ENCODE data around the gene LTA.

The LTA gene

DNA sequence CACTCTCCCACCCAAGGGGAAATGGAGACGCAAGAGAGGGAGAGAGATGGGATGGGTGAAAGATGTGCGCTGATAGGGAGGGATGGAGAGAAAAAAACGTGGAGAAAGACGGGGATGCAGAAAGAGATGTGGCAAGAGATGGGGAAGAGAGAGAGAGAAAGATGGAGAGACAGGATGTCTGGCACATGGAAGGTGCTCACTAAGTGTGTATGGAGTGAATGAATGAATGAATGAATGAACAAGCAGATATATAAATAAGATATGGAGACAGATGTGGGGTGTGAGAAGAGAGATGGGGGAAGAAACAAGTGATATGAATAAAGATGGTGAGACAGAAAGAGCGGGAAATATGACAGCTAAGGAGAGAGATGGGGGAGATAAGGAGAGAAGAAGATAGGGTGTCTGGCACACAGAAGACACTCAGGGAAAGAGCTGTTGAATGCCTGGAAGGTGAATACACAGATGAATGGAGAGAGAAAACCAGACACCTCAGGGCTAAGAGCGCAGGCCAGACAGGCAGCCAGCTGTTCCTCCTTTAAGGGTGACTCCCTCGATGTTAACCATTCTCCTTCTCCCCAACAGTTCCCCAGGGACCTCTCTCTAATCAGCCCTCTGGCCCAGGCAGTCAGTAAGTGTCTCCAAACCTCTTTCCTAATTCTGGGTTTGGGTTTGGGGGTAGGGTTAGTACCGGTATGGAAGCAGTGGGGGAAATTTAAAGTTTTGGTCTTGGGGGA is 4.0 kb downstream of the LTA start:
- DNase-seq (ENCODE audit: low spot score) = no peak
- ChIA-PET CTCF (no interaction called here), POLR2A (ENCODE audit: low non-redundant PET) (no interaction called here)
- TF ChIP-seq, protein P1, sequence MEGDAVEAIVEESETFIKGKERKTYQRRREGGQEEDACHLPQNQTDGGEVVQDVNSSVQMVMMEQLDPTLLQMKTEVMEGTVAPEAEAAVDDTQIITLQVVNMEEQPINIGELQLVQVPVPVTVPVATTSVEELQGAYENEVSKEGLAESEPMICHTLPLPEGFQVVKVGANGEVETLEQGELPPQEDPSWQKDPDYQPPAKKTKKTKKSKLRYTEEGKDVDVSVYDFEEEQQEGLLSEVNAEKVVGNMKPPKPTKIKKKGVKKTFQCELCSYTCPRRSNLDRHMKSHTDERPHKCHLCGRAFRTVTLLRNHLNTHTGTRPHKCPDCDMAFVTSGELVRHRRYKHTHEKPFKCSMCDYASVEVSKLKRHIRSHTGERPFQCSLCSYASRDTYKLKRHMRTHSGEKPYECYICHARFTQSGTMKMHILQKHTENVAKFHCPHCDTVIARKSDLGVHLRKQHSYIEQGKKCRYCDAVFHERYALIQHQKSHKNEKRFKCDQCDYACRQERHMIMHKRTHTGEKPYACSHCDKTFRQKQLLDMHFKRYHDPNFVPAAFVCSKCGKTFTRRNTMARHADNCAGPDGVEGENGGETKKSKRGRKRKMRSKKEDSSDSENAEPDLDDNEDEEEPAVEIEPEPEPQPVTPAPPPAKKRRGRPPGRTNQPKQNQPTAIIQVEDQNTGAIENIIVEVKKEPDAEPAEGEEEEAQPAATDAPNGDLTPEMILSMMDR (conservative IDR thresholded peaks at IDR 0.05; ENCODE audit: low read depth) = no peak
- H3K27ac ChIP-seq = no peak overlapping the region

DNA sequence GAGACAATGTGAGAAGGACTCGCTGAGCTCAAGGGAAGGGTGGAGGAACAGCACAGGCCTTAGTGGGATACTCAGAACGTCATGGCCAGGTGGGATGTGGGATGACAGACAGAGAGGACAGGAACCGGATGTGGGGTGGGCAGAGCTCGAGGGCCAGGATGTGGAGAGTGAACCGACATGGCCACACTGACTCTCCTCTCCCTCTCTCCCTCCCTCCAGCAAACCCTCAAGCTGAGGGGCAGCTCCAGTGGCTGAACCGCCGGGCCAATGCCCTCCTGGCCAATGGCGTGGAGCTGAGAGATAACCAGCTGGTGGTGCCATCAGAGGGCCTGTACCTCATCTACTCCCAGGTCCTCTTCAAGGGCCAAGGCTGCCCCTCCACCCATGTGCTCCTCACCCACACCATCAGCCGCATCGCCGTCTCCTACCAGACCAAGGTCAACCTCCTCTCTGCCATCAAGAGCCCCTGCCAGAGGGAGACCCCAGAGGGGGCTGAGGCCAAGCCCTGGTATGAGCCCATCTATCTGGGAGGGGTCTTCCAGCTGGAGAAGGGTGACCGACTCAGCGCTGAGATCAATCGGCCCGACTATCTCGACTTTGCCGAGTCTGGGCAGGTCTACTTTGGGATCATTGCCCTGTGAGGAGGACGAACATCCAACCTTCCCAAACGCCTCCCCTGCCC is 4.9 kb downstream of the LTA start:
- no peak overlapping the region for H3K27ac ChIP-seq
- ChIA-PET POLR2A (ENCODE audit: low non-redundant PET) (interaction anchor here (0.5 kb wide), 1 partner anchor 36 kb away, joined by 3 read pairs; no protein-coding TSS in a partner anchor), CTCF (interaction anchor here (0.6 kb wide), 1 partner anchor 21 kb away, joined by 3 read pairs; no protein-coding TSS in a partner anchor)
- TF ChIP-seq, protein P1 (conservative IDR thresholded peaks at IDR 0.05; ENCODE audit: low read depth) = no peak
- DNase-seq (ENCODE audit: low spot score) = no peak

DNA sequence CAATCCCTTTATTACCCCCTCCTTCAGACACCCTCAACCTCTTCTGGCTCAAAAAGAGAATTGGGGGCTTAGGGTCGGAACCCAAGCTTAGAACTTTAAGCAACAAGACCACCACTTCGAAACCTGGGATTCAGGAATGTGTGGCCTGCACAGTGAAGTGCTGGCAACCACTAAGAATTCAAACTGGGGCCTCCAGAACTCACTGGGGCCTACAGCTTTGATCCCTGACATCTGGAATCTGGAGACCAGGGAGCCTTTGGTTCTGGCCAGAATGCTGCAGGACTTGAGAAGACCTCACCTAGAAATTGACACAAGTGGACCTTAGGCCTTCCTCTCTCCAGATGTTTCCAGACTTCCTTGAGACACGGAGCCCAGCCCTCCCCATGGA is 5.5 kb downstream of the LTA start:
- no peak overlapping the region for H3K27ac ChIP-seq
- DNase-seq (ENCODE audit: low spot score) = no peak
- ChIA-PET CTCF (interaction anchor here (0.6 to 1.0 kb wide), 2 partner anchors 12 to 27 kb away, joined by 4 to 5 read pairs; no protein-coding TSS in a partner anchor), POLR2A (ENCODE audit: low non-redundant PET) (interaction anchor here (0.5 kb wide), 1 partner anchor 36 kb away, joined by 3 read pairs; no protein-coding TSS in a partner anchor)
- TF ChIP-seq, protein P1 (conservative IDR thresholded peaks at IDR 0.05; ENCODE audit: low read depth) = no peak

DNA sequence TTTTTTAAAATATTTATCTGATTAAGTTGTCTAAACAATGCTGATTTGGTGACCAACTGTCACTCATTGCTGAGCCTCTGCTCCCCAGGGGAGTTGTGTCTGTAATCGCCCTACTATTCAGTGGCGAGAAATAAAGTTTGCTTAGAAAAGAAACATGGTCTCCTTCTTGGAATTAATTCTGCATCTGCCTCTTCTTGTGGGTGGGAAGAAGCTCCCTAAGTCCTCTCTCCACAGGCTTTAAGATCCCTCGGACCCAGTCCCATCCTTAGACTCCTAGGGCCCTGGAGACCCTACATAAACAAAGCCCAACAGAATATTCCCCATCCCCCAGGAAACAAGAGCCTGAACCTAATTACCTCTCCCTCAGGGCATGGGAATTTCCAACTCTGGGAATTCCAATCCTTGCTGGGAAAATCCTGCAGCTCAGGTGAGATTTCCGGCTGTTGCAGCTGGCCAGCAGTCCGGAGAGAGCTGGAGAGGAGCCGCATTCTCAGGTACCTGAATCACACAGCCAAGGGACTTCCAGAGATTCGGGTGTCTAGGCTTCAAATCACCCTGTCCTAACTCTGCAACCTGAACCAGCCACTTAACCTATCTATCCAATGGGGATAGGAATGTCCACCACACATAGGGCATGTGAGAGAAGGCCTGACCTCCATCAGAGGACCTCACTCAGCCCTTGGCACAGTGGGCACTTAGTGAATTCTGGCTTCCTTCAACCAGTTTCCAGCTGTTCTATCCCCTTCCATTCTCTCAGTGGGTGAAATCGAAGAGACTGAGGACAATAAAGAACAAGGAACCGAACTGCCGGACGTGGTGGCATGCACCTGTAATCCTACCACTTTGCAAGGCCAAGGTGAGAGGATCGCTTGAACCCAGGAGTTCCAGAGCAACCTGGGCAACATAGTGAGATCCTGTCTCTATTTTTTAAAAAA is 6.4 kb downstream of the LTA start:
- TF ChIP-seq, protein P1 (conservative IDR thresholded peaks at IDR 0.05; ENCODE audit: low read depth) = no peak
- ChIA-PET POLR2A (ENCODE audit: low non-redundant PET) (no interaction called here), CTCF (interaction anchor here (0.6 to 3.7 kb wide), 3 partner anchors 13 to 28 kb away, joined by 4 to 33 read pairs (median 5); no protein-coding TSS in a partner anchor)
- DNase-seq (ENCODE audit: low spot score) = peak; percentile 84
- no peak overlapping the region for H3K27ac ChIP-seq

DNA sequence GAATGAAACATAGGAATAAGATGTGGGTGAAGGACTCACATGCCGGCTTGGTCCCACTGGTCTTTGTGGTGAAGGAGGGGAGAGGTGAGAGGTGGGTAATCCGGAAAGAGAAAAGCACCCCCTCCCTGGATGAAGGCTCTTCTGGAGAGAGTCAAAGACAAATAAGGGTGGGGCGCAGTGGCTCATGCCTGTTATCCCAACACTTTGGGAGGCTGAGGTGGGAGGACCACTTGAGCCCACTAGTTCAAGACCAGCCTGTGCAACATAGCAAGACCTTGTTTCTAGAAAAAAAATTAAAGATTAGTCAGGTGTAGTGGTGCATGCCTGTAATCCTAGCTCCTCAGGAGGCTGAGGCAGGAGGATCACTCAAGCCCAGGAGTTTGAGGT is 7.0 kb downstream of the LTA start:
- no peak overlapping the region for H3K27ac ChIP-seq
- CTCF ChIA-PET = interaction anchor here (3.7 kb wide), 1 partner anchor 19 kb away, joined by 33 read pairs; no protein-coding TSS in a partner anchor
- no peak for DNase-seq (ENCODE audit: low spot score)
- TF ChIP-seq, protein P1 (conservative IDR thresholded peaks at IDR 0.05; ENCODE audit: low read depth) = no peak
- POLR2A ChIA-PET (ENCODE audit: low non-redundant PET) = no interaction called here
